Germinal center (tissue), 1 donor: ENCODE data around the gene MTERF2.

Source experiments
- DNase-seq: peaks from one replicate; pipeline ENCODE4 v3.0.0; 2012; ENCODE audit warnings: mixed read lengths, low spot score

Gene MTERF2

GRCh38 chr12:106987846-106988245 is 900 bp upstream of the MTERF2 start:
- no peak for DNase-seq

GRCh38 chr12:106986135-106986534 is 811 bp downstream of the MTERF2 start:
- no peak for DNase-seq

GRCh38 chr12:106985479-106985878 is 1.5 kb downstream of the MTERF2 start:
- DNase-seq, result no peak

GRCh38 chr12:106984588-106985137 is 2.3 kb downstream of the MTERF2 start:
- DNase-seq, result no peak

- no peak for DNase-seq
Observed at GRCh38 chr12:106982229-106982628, 4.7 kb downstream of the MTERF2 start.

GRCh38 chr12:106981788-106982187 is 5.2 kb downstream of the MTERF2 start:
- DNase-seq, result no peak

- DNase-seq, result no peak
Observed at GRCh38 chr12:106980944-106981343, 6.0 kb downstream of the MTERF2 start.

GRCh38 chr12:106978035-106978800 is 8.7 kb downstream of the MTERF2 start:
- no peak for DNase-seq

- DNase-seq, result no peak
Observed at GRCh38 chr12:106976668-106977067, 10.3 kb downstream of the MTERF2 start.

GRCh38 chr12:106975993-106976658 is 10.8 kb downstream of the MTERF2 start:
- DNase-seq, result no peak

- DNase-seq, result no peak
Observed at GRCh38 chr12:106975098-106975497, 11.8 kb downstream of the MTERF2 start.

GRCh38 chr12:106974511-106974910 is 12.4 kb downstream of the MTERF2 start:
- DNase-seq, result peak; percentile 27

- DNase-seq, result no peak
Observed at GRCh38 chr12:106973545-106973944, 13.4 kb downstream of the MTERF2 start.

- no peak for DNase-seq
Observed at GRCh38 chr12:106971065-106971464, 15.9 kb downstream of the MTERF2 start.

- no peak for DNase-seq
Observed at GRCh38 chr12:106964526-106964925, 22.4 kb downstream of the MTERF2 start.

- no peak for DNase-seq
Observed at GRCh38 chr12:106962286-106962685, 24.7 kb downstream of the MTERF2 start.

- DNase-seq, result no peak
Observed at GRCh38 chr12:106960443-106960842, 26.5 kb downstream of the MTERF2 start.

- DNase-seq, result no peak
Observed at GRCh38 chr12:106957583-106957982, 29.4 kb downstream of the MTERF2 start.

- peak; percentile 64 for DNase-seq
Observed at GRCh38 chr12:106956048-106956578, 30.8 kb downstream of the MTERF2 start.

- DNase-seq, result peak; percentile 96
Observed at GRCh38 chr12:106955377-106956047, 31.4 kb downstream of the MTERF2 start, which contains the start of gene TMEM263. Gene TMEM263, plus strand, starts transcription at chr12:106955907. Its CDS starts 11,210 bp downstream, at chr12:106967117.

GRCh38 chr12:106954462-106955376 is 32.2 kb downstream of the MTERF2 start:
- DNase-seq, result peak; percentile 6
